Stimulated activated CD8-positive, alpha-beta memory T cell treated with anti-CD3 and anti-CD28 coated beads, Interleukin-15, amount 100 ng/mL, for 24 hours (primary cell): ENCODE data around the gene ZNF440.
A peak's percentile ranks its signal among the peaks of the same experiment; 100 is the strongest.
"Not testable (repeated sequence)": the region's sequence is repeated elsewhere in the genome, so short reads cannot be mapped to it uniquely, and the experiment has no call there.

Source experiments
- DNase-seq: peaks from one replicate; pipeline ENCODE4 v3.0.0-alpha.2; 2020; ENCODE audit warnings: low read depth

The ZNF440 gene

DNA sequence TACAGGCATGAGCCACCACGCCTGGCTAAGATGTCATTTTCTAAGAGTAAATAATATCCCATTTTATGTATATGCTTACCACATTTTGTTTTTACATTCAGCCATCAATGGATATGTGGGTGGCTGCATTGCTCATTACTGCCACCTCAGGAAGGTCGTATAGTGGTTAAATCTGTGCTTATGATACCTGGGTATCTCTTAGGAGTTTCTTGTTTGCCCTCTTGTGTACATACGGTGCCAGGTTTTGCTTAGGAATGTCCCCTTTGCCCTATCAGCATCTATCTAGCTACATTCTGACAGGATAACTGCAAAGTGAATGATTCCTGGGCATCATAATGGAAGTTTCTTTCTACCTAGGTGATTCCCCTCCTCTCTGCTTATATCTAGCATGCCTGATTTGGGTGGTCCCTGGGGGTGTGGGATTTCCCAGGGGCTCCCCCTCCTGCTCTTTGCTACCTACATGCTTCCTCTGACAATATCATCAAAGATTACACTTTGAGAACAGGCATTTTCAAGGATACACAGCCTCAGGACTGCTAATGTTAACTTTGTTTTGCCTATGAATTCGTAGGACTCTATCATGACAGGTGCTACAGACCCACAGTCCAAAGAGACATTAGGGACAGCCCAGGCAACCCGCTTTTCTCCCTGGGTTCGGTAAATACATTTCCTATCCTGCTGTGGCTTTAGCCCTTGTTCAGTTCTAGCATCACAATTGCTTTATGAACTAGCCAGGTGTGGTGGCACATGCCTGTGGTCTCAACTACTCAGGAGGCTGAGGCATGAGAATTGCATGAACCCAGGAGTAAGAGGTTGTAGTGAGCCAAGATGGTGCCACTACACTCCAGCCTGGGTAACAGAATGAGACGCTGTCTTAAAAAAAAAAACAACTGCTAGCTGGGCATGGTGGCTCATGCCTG is 15.1 kb downstream of the ZNF440 start:
- DNase-seq: not testable (repeated sequence)

DNA sequence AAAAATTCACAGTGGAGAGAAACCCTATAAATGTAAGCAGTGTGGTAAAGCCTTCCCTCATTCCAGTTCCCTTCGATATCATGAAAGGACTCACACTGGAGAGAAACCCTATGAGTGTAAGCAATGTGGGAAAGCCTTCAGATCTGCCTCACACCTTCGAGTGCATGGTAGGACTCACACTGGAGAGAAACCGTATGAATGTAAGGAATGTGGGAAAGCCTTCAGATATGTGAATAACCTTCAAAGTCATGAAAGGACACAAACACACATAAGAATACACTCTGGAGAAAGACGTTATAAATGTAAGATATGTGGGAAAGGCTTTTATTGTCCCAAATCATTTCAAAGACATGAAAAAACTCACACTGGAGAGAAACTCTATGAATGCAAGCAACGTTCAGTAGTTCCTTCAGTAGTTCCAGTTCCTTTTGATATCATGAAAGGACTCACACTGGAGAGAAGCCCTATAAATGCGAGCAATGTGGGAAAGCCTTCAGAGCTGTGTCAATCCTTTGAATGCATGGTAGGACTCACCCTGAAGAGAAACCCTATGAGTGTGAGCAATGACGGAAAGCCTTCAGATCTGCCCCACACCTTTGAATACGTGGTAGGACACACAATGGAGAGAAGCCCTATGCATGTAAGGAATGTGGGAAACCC is 18.3 kb downstream of the ZNF440 start:
- DNase-seq: no peak

DNA sequence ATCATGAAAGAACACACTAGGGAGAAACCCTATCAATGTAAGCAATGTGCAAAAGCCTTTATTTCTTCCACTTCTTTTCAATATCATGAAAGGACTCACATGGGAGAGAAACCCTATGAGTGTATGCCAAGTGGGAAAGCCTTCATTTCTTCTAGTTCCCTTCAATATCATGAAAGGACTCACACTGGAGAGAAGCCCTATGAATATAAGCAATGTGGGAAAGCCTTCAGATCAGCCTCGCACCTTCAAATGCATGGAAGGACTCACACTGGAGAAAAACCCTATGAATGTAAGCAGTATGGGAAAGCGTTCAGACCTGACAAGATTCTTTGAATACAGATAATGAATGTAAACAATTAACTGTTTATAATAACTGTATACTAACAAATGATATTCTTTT is 19.5 kb downstream of the ZNF440 start:
- no peak for DNase-seq

DNA sequence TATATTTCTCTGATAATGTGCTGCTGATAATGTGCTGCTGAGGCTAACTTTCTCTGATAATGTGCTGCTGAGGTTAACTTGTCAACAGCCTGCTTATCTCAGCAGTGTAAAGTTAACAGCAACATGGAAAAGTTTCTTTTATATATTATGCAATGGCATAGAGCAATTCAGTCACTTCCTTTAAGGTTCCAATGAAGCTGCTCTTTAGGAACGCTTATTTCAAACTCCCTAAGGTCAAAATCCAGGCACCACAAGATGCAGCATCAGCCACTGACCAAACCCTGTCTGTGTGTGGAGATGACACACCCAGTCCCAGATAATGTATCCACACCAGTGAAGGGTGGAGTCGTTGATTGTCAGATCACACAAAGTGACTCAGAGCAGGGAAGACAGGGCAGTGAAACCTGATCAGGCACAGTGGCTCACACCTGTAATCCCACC is 21.6 kb downstream of the ZNF440 start:
- not testable (repeated sequence) for DNase-seq

DNA sequence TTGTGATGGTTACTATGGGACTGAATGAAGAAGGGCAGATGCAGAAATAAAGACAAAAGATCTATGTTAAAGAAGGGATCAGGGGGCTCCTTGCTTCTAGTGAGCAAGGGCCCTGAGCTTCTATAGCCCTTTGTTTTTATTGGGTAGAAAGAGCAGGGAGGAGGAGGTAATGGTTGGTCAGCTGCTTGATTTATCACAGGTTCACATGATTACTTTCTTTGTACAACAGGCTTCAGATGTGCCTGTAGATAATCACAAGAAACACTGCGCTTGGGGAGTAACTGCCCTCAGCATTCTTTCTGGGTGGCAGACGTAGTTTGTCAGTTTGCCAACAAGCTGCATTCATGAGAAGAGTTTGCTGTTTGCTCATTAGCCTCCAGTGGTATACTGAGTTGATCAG is 29.6 kb downstream of the ZNF440 start:
- no peak for DNase-seq

DNA sequence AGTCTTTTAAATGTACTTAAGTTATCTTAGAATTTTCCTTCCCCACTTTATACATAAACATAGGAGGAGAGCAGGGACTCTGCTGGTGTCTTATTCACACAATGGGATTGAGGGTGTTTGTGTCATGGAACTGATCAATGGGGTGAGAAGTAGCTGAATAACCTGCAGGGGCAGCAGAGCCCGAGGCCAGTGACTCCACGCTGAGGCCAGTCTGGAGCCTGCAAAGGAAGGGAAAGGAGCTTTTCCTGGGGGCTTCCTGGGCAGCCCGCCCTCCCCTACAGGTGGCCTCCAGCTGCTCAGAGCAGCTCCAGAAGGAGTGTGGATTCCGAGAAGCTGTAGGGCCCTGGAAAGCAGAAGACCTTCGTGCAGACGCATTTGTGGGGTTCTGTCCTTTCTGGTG is 33.5 kb downstream of the ZNF440 start:
- not testable (repeated sequence) for DNase-seq

DNA sequence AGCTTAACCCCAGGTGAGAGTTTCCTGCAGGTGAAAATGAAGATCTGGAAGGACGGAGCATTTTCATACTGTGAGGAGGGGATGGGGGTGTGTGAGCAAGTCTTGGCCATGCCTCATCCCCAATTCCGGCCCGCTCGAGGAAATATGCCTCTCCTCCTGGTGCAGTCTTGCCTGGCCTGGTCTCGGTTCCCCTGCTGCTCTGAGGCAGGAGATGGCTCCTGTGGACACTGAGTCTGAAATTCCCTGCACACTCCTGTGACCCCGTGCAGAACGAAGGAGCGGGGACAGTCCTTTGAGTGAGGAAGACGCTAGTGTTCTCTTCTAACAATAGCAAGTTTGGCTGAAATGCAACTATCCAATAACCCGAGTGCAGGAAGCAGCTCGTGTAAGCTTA is 34.1 kb downstream of the ZNF440 start:
- no peak for DNase-seq

DNA sequence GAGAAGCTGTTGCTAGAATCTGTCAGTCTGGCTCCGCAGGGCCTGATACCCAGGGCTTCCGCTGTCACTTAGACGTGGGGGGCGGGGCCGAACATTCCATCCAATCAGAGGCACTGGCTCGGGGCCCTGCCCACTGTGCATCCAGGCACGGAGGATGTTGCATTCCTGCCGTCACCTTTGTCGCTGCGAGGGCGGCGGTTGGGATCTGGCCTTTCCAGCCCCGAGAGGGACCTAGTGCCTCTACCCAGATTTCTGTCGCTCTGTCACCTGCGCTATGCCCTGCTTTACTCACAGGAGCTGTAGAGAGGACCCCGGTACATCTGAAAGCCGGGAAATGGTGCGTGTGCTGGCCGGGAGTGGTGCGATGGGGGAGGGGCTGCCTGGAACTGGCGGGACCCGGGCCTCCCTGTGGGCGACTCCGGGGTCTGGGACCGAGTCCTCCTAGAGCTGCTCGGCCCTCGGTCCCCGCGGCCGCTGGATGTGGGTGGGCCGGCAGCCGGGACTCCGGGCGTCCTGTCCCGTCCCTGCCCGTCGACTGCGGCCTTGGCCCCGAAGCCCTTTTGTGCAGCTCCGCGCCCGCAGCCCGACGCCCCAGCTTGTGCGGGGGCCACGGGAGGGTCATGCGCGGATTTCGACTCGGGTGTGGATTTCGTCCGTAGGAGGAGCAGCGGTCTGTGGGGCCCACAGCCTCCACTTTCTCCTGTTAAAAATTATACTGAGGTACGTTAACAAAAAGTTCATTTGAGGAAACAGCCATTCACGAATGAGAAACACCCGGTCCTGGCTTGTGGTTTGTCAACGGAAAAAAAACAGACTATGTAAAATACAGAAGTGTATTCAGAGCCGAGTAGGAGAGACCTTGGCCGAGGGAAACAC is 34.8 kb downstream of the ZNF440 start, which contains the start of gene ZNF439:
TSS of gene ZNF439 (plus strand) at position 133 of the 876 bp plus-strand sequence. CDS start at position 275, 142 bp downstream.
- DNase-seq: peak; percentile 65

DNA sequence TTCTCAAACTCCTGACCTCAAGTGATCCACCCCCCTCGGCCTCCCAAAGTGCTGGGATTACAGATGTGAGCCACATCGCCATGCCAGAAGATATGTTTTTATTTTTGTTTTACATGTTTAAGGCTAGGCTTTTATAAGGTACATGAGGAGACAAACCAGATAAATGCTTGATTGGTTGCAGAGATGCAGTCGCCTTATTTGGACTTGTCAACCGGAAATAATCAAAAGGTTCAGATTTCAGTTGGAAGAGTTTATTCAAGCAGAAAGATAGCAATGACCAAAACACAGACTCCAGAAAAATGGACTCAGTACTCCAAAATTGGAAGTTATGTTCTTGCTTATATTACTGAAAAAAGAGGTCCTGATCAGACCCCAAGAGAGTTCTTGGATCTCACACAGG is 36.2 kb downstream of the ZNF440 start:
- DNase-seq: not testable (repeated sequence)

DNA sequence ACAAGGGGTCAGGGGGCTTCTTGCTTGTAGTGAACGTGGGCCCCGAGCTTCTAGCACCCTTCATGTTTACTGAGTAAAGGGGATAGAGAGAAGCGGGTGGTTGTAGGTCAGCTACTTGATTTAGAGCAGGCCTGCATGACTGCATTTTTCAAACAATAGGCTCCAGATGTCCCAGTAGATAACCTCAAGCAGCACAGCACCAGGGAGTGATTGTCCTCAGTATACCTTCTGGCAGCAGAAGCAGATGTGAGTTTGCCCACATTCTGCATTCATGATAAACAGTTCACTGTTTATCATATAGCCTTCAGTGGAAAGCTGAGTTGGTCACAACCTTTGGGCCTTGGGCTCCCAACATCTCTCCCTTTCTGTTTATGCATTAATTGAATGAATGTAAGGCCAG is 39.3 kb downstream of the ZNF440 start:
- DNase-seq: no peak

DNA sequence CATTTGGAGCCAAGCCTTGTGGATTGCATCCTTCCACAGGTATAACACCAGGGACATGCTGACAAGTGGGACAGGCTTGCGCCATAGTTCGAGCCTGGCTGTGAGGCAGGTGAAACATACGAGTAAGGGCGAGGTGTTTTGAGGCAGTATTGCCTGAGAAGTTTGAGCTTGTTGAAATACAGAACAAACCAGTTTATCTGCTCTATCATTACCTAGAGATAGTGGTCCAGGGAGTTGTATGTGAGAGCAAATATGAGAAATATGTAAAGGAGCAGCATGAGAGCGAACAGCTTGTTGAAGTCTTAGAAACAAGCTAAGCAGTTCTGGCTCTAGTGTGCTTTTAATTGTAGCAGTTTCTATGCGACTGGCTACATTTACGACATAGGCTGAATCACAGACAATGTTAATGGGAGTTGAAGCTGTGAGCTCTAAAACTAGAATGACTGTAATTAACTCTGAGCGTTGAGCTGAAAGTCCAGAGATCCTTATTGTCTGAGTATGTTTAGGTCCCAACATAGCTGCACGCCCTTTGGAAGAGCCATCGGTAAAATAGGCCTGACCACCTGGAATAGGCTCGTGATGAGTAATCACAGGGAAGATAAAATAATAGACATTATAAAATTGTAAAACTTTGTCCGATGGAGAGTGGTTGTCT is 42.6 kb downstream of the ZNF440 start:
- DNase-seq: no peak

DNA sequence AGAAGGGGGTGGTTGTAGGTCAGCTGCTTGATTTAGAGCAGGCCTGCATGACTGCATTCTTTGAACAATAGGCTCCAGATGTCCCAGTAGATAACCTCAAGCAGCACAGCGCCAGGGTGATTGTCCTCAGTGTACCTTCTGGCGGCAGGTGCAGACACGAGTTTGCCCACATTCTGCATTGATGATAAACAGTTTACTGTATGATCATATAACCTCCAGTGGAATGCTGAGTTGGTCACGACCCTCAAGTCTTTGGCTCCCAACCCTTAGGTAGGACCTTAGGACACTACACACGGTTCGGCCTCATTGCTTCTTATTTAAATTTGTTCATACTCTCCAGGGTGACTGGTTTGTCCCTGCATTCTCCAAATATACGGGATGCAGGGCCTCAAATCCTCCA is 46.6 kb downstream of the ZNF440 start:
- DNase-seq: no peak

DNA sequence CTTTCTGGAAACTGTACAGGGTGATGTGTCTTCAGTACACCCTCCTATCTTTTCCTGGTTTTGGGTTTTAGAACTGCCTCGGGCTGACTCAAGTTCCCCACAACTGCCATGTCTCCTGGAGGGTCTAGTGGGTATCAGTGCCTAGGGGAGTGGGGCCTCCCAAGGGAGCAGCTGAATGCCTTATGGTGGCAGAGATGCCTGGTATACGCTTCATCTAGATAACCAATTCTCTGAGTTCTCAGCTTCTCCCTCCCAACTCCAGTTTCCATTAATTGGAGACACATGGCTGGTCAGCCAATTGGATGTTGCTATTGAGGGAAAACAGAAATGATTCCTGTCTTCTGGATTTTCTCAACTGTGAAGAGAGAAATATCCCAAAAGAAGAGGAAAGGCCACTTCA is 47.2 kb downstream of the ZNF440 start:
- DNase-seq: no peak

DNA sequence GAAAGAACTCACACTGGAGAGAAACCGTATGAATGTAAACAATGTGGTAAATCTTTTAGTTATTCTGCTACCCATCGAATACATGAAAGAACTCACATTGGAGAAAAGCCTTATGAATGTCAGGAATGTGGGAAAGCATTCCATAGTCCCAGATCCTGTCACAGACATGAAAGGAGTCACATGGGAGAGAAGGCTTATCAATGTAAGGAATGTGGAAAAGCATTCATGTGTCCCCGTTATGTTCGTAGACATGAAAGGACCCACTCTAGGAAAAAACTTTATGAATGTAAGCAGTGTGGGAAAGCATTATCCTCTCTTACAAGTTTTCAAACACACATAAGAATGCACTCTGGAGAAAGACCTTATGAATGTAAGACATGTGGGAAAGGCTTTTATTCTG is 53.7 kb downstream of the ZNF440 start:
- DNase-seq: not testable (repeated sequence)

DNA sequence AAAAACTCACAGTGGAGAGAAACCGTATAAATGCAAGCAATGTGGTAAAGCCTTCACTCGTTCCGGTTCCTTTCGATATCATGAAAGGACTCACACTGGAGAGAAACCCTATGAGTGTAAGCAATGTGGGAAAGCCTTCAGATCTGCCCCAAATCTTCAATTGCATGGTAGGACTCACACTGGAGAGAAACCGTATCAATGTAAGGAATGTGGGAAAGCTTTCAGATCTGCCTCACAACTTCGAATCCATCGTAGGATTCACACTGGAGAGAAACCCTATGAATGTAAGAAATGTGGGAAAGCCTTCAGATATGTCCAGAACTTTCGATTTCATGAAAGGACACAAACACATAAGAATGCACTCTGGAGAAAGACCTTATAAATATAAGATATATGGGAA is 54.1 kb downstream of the ZNF440 start:
- DNase-seq: no peak

DNA sequence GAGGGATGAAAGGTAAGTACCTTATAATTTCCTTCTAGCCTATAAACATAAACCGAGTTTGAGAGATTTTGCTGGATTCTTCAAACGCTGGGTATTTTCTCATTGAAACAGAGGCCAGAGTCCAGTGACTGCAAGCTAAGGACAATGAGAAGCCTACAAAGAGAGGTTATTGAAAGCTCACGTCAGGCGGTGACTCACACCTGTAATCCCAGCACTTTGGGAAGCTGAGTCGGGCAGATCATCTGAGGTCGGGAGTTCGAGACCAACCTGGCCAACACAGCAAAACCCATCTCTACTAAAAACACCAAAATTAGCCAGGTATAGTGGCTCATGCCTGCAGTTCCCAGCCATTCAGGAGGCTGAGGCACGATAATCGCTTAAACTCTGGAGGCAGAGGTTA is 58.6 kb downstream of the ZNF440 start:
- DNase-seq: no peak

DNA sequence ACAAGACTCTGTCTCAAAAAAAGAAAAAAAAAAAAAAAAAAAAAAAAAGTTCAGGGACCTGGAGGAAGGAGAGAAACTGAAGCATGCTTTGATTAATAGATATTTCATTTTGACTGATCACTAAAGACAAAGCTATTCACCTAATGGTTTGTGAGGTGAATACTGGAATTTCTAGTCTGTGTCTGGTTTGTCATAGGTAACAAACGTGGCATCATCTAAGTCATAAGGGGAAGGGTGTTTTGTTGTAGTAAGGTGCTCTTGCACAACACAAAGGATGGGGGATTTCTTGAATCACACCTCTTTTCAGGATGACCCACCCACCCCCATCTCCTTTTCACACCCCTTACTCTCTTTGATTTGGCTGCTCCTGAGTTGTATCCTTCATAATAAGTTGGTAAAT is 59.7 kb downstream of the ZNF440 start:
- DNase-seq: no peak

DNA sequence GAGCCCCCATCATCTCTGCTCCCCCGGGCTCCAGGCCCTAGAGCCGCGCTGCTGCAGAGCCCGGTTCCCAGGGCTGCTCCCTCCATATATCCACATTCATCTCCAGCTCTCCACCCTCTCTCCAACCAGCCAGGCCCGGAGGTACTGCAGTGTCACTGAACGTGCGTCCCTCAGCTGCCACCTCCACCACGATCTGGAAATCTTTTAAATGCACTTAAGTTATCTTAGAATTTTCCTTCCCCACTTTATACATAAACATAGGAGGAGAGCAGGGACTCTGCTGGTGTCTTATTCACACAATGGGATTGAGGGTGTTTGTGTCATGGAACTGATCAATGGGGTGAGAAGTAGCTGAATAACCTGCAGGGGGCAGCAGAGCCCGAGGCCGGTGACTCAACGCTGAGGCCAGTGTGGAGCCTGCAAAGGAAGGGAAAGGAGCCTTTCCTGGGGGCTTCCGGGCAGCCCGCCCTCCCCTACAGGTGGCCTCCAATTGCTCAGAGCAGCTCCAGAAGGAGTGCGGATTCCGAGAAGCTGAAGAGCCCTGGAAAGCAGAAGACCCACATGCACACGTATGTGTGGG is 65.7 kb downstream of the ZNF440 start:
- DNase-seq: peak; percentile 23

DNA sequence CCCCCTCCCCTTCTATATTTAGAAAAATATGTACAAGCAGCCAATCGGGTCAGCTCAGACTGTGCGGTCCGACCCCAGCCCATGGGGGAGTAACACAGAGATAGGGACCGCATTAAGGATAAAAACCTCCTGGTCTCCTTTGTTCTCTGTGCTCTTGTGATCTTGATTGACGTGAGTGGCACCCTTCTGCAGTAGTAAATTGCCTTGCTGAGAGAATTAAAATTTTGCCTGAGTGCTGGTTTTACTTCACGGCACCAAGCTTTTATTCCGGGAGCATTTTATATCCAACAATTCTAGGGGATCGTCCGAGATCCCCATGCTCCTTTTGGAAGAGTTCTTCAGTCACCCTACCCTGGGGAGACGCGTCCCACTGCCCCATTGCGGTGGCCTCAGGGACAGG is 66.5 kb downstream of the ZNF440 start:
- DNase-seq: no peak

DNA sequence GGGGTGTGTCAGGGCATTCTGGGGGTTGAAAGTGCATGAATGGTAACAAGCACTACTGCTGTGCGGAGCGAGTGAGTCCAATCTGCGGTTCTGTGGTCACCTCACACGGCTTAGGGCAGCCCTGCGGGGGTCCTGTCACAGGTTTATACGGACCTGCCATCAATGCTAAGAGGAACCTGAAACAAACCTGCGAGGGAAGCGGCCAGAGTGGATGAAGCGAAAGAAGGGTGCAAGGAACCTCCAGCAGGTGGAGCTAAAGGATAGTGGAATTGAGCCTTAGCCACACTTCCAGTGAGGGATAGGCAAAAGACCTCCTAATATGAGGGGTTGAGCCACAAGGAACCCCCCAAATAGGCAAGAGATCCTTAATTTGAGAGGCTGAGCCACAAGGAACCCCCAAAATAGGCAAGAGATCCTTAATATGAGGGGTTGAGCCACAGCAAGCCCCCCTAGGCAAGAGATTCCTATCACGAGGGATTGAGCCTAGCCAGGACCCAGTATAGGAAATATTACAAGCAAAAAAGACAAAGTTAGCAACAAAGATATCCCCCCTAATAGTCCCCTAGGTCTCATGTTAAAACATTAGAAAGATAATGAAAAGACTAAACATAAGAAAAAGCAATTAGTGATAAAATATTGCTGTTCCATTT is 67.2 kb downstream of the ZNF440 start:
- peak; percentile 6 for DNase-seq

DNA sequence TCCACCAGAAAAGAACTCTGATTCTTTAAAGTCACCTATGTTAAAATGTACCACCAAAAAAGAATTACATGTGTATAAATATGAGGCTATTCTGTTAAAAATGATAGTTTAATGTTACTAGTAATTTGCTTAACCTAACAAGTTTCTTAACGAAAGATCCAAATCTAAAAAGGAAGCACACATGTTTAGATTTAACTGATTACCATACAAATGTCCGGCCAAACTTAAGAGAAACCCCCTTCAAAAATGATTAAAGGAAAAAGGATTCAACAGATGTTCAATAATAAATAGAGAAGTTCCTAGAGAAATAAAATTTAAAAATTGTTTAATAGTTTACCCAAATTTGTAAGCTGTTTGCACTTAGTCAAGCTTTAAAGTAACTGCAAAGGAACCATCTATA is 68.5 kb downstream of the ZNF440 start:
- DNase-seq: no peak
